Measurements from ENCODE around the gene MIPEP.
"Not testable (repeated sequence)": the region's sequence is repeated elsewhere in the genome, so short reads cannot be mapped to it uniquely, and the experiment has no call there.

Gene MIPEP

GRCh38 chr13:23888658-23889614 lies at the start of gene MIPEP:
TSS of gene MIPEP (minus strand) at chr13:23889400. CDS start at chr13:23889320, 80 bp downstream.
- peak; percentile 99 for DNase-seq (ENCODE audit: low read depth, low spot score)

- no peak for DNase-seq (ENCODE audit: low read depth, low spot score)
These were observed 45.3 kb upstream of the MIPEP start for GRCh38 chr13:23934520-23934919.

GRCh38 chr13:23928985-23929384 lies 39.8 kb upstream of the MIPEP start:
- DNase-seq (ENCODE audit: low read depth, low spot score), result peak; percentile 51

GRCh38 chr13:23923031-23923430 lies 33.8 kb upstream of the MIPEP start:
- DNase-seq (ENCODE audit: low read depth, low spot score), result no peak

GRCh38 chr13:23922005-23922932 lies 33.1 kb upstream of the MIPEP start:
- peak; percentile 30 for DNase-seq (ENCODE audit: low read depth, low spot score)

GRCh38 chr13:23921451-23921888 lies 32.3 kb upstream of the MIPEP start:
- peak; percentile 73 for DNase-seq (ENCODE audit: low read depth, low spot score)

GRCh38 chr13:23919006-23919405 lies 29.8 kb upstream of the MIPEP start:
- no peak for DNase-seq (ENCODE audit: low read depth, low spot score)

GRCh38 chr13:23918208-23918607 lies 29.0 kb upstream of the MIPEP start:
- no peak for DNase-seq (ENCODE audit: low read depth, low spot score)

GRCh38 chr13:23915308-23915707 lies 26.1 kb upstream of the MIPEP start:
- no peak for DNase-seq (ENCODE audit: low read depth, low spot score)

- DNase-seq (ENCODE audit: low read depth, low spot score), result no peak
These were observed 23.3 kb upstream of the MIPEP start for GRCh38 chr13:23912469-23912868.

- no peak for DNase-seq (ENCODE audit: low read depth, low spot score)
These were observed 20.4 kb upstream of the MIPEP start for GRCh38 chr13:23909606-23910005.

GRCh38 chr13:23905766-23906165 lies 16.6 kb upstream of the MIPEP start:
- peak; percentile 36 for DNase-seq (ENCODE audit: low read depth, low spot score)

- DNase-seq (ENCODE audit: low read depth, low spot score), result peak; percentile 6
These were observed 14.7 kb upstream of the MIPEP start for GRCh38 chr13:23903906-23904280.

GRCh38 chr13:23902975-23903905 lies 14.0 kb upstream of the MIPEP start:
- peak; percentile 14 for DNase-seq (ENCODE audit: low read depth, low spot score)

- DNase-seq (ENCODE audit: low read depth, low spot score), result no peak
These were observed 12.2 kb upstream of the MIPEP start for GRCh38 chr13:23901365-23901764.

- DNase-seq (ENCODE audit: low read depth, low spot score), result peak; percentile 26
These were observed 10.4 kb upstream of the MIPEP start for GRCh38 chr13:23899555-23899954.

GRCh38 chr13:23898101-23898500 lies 8.9 kb upstream of the MIPEP start:
- DNase-seq (ENCODE audit: low read depth, low spot score), result peak; percentile 7

- DNase-seq (ENCODE audit: low read depth, low spot score), result not testable (repeated sequence)
These were observed 8.3 kb upstream of the MIPEP start, which contains the start of gene C1QTNF9B for GRCh38 chr13:23897452-23897919. TSS of gene C1QTNF9B (minus strand) at chr13:23897502.

- DNase-seq (ENCODE audit: low read depth, low spot score), result not testable (repeated sequence)
These were observed 5.5 kb upstream of the MIPEP start for GRCh38 chr13:23894746-23895145.

GRCh38 chr13:23893791-23894190 lies 4.6 kb upstream of the MIPEP start:
- not testable (repeated sequence) for DNase-seq (ENCODE audit: low read depth, low spot score)
